GM12878 (cell line): ENCODE results near the gene MRPL27. TPM values are rescaled to one million over a fixed set of nuclear protein-coding genes. Genes with fewer than 3 reads are reported as not detected.

ENCODE experiments used
- ATAC-seq: fragments of 200-7000 bp; cut with Tn5 transposase; 3 replicates; pipeline ENCODE4 v1.9.1; 2020; ENCODE audit warnings: mild to moderate bottlenecking, moderate library complexity
- BruUV-seq: library from RNA; stranded (reverse); fragments of 400-500 nt; replicated peaks from 2 replicates; lab custom pipeline; 2021; lab: Mats Ljungman, UMichigan
- CTCF ChIA-PET: fragments of 300-600 bp; sonication (Branson Sonifier 250); formaldehyde crosslinking; extraction: SDS; loops from one replicate; lab custom pipeline; 2021; ENCODE audit warnings: inconsistent platforms; lab: Yijun Ruan, JAX
- POLR2A ChIA-PET: fragments of 350-600 bp; formaldehyde crosslinking; extraction: SDS; loops from one replicate; lab custom pipeline; 2021; ENCODE audit warnings: inconsistent platforms; lab: Charles Lee
- RAD21 ChIA-PET: fragments of 300-600 bp; sonication (Branson Sonifier 250); formaldehyde crosslinking; loops from one replicate; lab custom pipeline; 2023; ENCODE audit warnings: antibody characterized with exemption; ENCODE audit not compliant: unreplicated experiment; lab: Charles Lee
- SMC1A ChIA-PET: fragments of 300-600 bp; sonication (Branson Sonifier 250); formaldehyde crosslinking; loops from one replicate; lab custom pipeline; 2023; ENCODE audit not compliant: unreplicated experiment, uncharacterized antibody; lab: Charles Lee
- DNase-seq: peaks from one replicate; pipeline ENCODE4 v3.0.0-alpha.2; 2011; ENCODE audit warnings: low read depth, low spot score
- FAIRE-seq: peaks from 3 replicates; lab custom pipeline; 2011; peaks lifted over from hg19 to GRCh38; lab: Jason Lieb, UNC
- H2AFZ ChIP-seq: 2 replicates; pipeline ENCODE4 v1.6.0; 2011; ENCODE audit warnings: low read depth, low read length, control low read depth; ENCODE audit not compliant: control insufficient read depth
- H3K27ac ChIP-seq: 2 replicates; pipeline ENCODE4 v1.5.1; 2011; ENCODE audit warnings: control low read depth; ENCODE audit not compliant: control insufficient read depth, insufficient read depth
- H3K27me3 ChIP-seq, 2 experiments: replicated peaks in 1 of 2; 2 replicates each; pipeline versions ENCODE4 v1.6.0 to v1.6.1; 2011; ENCODE audit warnings: low read length in 1 of 2; ENCODE audit not compliant: control insufficient read depth in 2 of 2, insufficient read depth in 2 of 2
- H3K36me3 ChIP-seq, 2 experiments: 2 replicates each; pipeline ENCODE4 v1.5.1; 2011; ENCODE audit warnings: low read length in 1 of 2; ENCODE audit not compliant: control insufficient read depth in 2 of 2, insufficient read depth in 2 of 2
- H3K4me1 ChIP-seq: 2 replicates; pipeline ENCODE4 v1.6.1; 2011; ENCODE audit warnings: mild to moderate bottlenecking, low read length, moderate library complexity, mixed read lengths; ENCODE audit not compliant: control insufficient read depth, insufficient read depth
- H3K4me2 ChIP-seq: 2 replicates; pipeline ENCODE4 v1.6.0; 2011; ENCODE audit warnings: control low read depth; ENCODE audit not compliant: control insufficient read depth, insufficient read depth
- H3K4me3 ChIP-seq: fragments of 200-600 bp; sonication (generic); 2 replicates; pipeline ENCODE4 v1.5.1; 2016
- H3K79me2 ChIP-seq: 2 replicates; pipeline ENCODE4 v1.6.0; 2011; ENCODE audit warnings: low read length; ENCODE audit not compliant: control insufficient read depth, insufficient read depth
- H3K9ac ChIP-seq: 2 replicates; pipeline ENCODE4 v1.8.0; 2011; ENCODE audit warnings: low read length, control low read depth, mixed read lengths; ENCODE audit not compliant: control insufficient read depth, insufficient read depth
- H3K9me3 ChIP-seq: replicated peaks from 3 replicates; pipeline ENCODE4 v1.5.1; 2011; ENCODE audit warnings: mild to moderate bottlenecking, low read length; ENCODE audit not compliant: control insufficient read depth, insufficient read depth
- H4K20me1 ChIP-seq: 2 replicates; pipeline ENCODE4 v1.6.0; 2011; ENCODE audit not compliant: control insufficient read depth, insufficient read depth
- ASH2L ChIP-seq: fragments of 300-600, 200-600 bp; sonication (generic); IDR thresholded peaks from 2 replicates; pipeline ENCODE4 v1.6.1; 2017; ENCODE audit warnings: low read depth, mild to moderate bottlenecking, borderline replicate concordance
- BMI1 ChIP-seq: fragments of 450-650 bp; IDR thresholded peaks from 2 replicates; pipeline ENCODE4 v1.6.1; 2016; ENCODE audit warnings: mild to moderate bottlenecking, moderate library complexity, borderline replicate concordance
- EED ChIP-seq: sonication (generic); IDR thresholded peaks from 2 replicates; pipeline ENCODE4 v1.6.1; 2016; ENCODE audit warnings: antibody characterized with exemption, low read depth
- GABPA ChIP-seq: IDR thresholded peaks from 2 replicates; pipeline ENCODE4 v1.6.1; 2014; ENCODE audit warnings: antibody characterized with exemption, low read depth, mild to moderate bottlenecking, inconsistent platforms
- KAT2A ChIP-seq: conservative IDR thresholded peaks from 2 replicates; pipeline ENCODE4 v1.6.1; 2011; ENCODE audit warnings: low read depth, low read length; ENCODE audit not compliant: control insufficient read depth
- LARP7 ChIP-seq: fragments of 450-650 bp; IDR thresholded peaks from 2 replicates; pipeline ENCODE4 v1.6.1; 2017; ENCODE audit warnings: mild to moderate bottlenecking
- MEF2A ChIP-seq: IDR thresholded peaks from 2 replicates; pipeline ENCODE4 v1.6.1; 2011; ENCODE audit warnings: low read depth, mild to moderate bottlenecking, low read length, moderate library complexity; ENCODE audit not compliant: insufficient read depth
- NBN ChIP-seq: fragments of 450-650 bp; IDR thresholded peaks from 2 replicates; pipeline ENCODE4 v1.6.1; 2016
- NFXL1 ChIP-seq: fragments of 450-650 bp; IDR thresholded peaks from 2 replicates; pipeline ENCODE4 v1.6.1; 2017; ENCODE audit warnings: antibody characterized with exemption, mild to moderate bottlenecking, borderline replicate concordance
- NRF1 ChIP-seq: conservative IDR thresholded peaks from 2 replicates; pipeline ENCODE4 v1.6.1; 2011; ENCODE audit warnings: mild to moderate bottlenecking, low read depth, low read length, improper control_type of control experiment
- PAX5 ChIP-seq: IDR thresholded peaks from 2 replicates; pipeline ENCODE4 v1.6.1; 2011; ENCODE audit warnings: low read depth, low read length, borderline replicate concordance
- RAD51 ChIP-seq: fragments of 450-650 bp; IDR thresholded peaks from 2 replicates; pipeline ENCODE4 v1.6.1; 2016; ENCODE audit warnings: moderate library complexity, mild to moderate bottlenecking, inconsistent platforms
- RELA ChIP-seq: fragments of 450-650 bp; IDR thresholded peaks from 2 replicates; pipeline ENCODE4 v1.8.0; 2014; ENCODE audit warnings: borderline replicate concordance; ENCODE audit not compliant: partially characterized antibody
- RFX5 ChIP-seq: IDR thresholded peaks from 2 replicates; pipeline ENCODE4 v1.6.1; 2011; ENCODE audit warnings: low read depth, low read length, improper control_type of control experiment
- SIN3A ChIP-seq: IDR thresholded peaks from 2 replicates; pipeline ENCODE4 v1.6.1; 2012; ENCODE audit warnings: low read depth, low read length, improper control_type of control experiment
- SMAD5 ChIP-seq: IDR thresholded peaks from 2 replicates; pipeline ENCODE4 v1.6.1; 2016; ENCODE audit warnings: antibody characterized with exemption, low read depth
- ZNF217 ChIP-seq: fragments of 450-650 bp; IDR thresholded peaks from 2 replicates; pipeline ENCODE4 v1.6.1; 2017; ENCODE audit warnings: antibody characterized with exemption, mild to moderate bottlenecking
- ZNF622 ChIP-seq: fragments of 450-650 bp; IDR thresholded peaks from 2 replicates; pipeline ENCODE4 v1.6.1; 2017; ENCODE audit warnings: mild to moderate bottlenecking, inconsistent platforms
- WGBS: methylation state at CpG from one replicate; pipeline ENCODE4 v1.1.6; 2016; ENCODE audit warnings: low lambda C conversion rate; ENCODE audit not compliant: insufficient replicate concordance, insufficient coverage; ENCODE audit errors: missing lambda C conversion rate; 5-methylcytosine and 5-hydroxymethylcytosine counted together
- in situ Hi-C: fragments of 300-500 bp; cut with MboI; formaldehyde crosslinking; loops from 9 replicates; pipeline ENCODE4 v1.14.3; 2018; ENCODE audit warnings: mixed read lengths
- intact Hi-C: fragments of 100-400 bp; cut with micrococcal nuclease; formaldehyde crosslinking; loops from one replicate; pipeline ENCODE4 v1.14.2; 2022; ENCODE audit not compliant: unreplicated experiment
- polyA plus RNA-seq, 11 experiments: library from polyadenylated mRNA; depleted of rRNA in 4 of 11; unstranded in 6 of 11; stranded (reverse) in 5 of 11; fragments of >200 nt; fragmentation: Nextera tagmentation in 4 of 11; fragmentation: Illumina TruSeq in 1 of 11; extraction: Ambion mirVana in 4 of 11; extraction: Trizol in 1 of 11; gene quantifications; 1 replicate in 1 of 11; 2 replicates in 10 of 11; pipeline versions ENCODE4 v1.2.1 to v1.2.3, GENCODE V29; 2011 to 2016; ENCODE audit warnings: inconsistent platforms in 2 of 11, missing spikeins in 2 of 11, low read depth in 1 of 11
- total RNA-seq, 4 experiments: library from RNA; depleted of rRNA in 3 of 4; stranded (reverse); fragments of >200 nt in 3 of 4; fragmentation: Illumina TruSeq in 1 of 4; extraction: Trizol in 1 of 4; gene quantifications; 2 replicates each; pipeline versions ENCODE4 v1.2.1 to v1.2.3, GENCODE V29; 2013 to 2021
- TF ChIP-seq, protein P1 (sequence below): fragments of 450-650 bp; IDR thresholded peaks from 2 replicates; pipeline ENCODE4 v1.6.1; 2017; ENCODE audit warnings: mild to moderate bottlenecking

Gene MRPL27
- total and polyA plus RNA-seq, 10 of the 15 experiments (the other 5 are each of a cell fraction or from before 2014, with no cell fraction given): 83.0 to 390 (median 131) TPM

GRCh38 chr17:50412188-50412732 is 39.3 kb upstream of the MRPL27 start:
- in situ Hi-C loops (loop anchor here (5.0 kb wide), 1 partner anchor 50 kb away; no protein-coding TSS in a partner anchor), intact Hi-C loops (no loop called here)
- Histone ChIP-seq H3K4me1 (no peaks in the 10 kb centered on the region), H2AFZ (no peak overlapping the region), H3K9me3 (no peaks in the 10 kb centered on the region; the same call in 2 of the 3 replicates), H3K4me3 (no peak overlapping the region), H3K27me3 (no peaks in the 10 kb centered on the region), H3K4me2 (no peak overlapping the region), H3K36me3 (no peaks in the 10 kb centered on the region), H3K79me2 (no peaks in the 10 kb centered on the region), H3K9ac (no peak overlapping the region), H3K27ac (no peak overlapping the region), H4K20me1 (no peaks in the 10 kb centered on the region)
- POLR2A ChIA-PET: no interaction called here
- no peak for FAIRE-seq
- no TSS peak for BruUV-seq
- 50% methylated on average over 4 of the region's 4 CpGs for WGBS
- RAD21 ChIA-PET: interaction anchor here (0.8 to 1.2 kb wide), 2 partner anchors 10 to 14 kb away, joined by 3 read pairs; no protein-coding TSS in a partner anchor
- SMC1A ChIA-PET: interaction anchor here (0.6 to 1.3 kb wide), 2 partner anchors 10 to 14 kb away, joined by 4 read pairs; no protein-coding TSS in a partner anchor
- TF ChIP-seq KAT2A (no peak), RELA (no peak), NFXL1 (no peak), BMI1 (no peak), SIN3A (no peak)
- DNase-seq: no peak
- ATAC-seq: no peak
- CTCF ChIA-PET: interaction anchor here (0.9 to 1.3 kb wide), 3 partner anchors 15 to 142 kb away, joined by 3 to 6 read pairs (median 3); partner anchors contain the start of gene LRRC59

DNA sequence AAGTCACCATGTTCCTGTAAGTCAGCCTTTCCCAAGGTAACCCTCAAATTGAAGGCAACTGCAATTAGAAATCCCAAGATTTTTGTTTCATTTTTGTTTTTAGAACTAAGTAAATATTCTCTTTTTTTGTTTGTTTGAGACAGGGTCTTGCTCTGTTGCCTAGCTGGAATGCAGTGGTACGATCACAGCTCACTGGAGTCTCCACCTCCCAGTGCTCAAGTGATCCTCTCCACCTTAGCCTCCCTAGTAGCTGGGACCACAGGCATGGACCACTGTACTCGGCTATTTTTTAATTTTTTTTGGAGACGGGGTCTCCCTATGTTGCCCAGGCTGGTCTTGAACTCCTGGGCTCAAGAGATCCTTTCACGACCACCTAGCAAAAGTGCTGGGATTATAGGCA is 34.9 kb upstream of the MRPL27 start:
- Histone ChIP-seq H4K20me1 (no peaks in the 10 kb centered on the region), H3K79me2 (no peaks in the 10 kb centered on the region), H3K9me3 (no peaks in the 10 kb centered on the region; the same call in 2 of the 3 replicates), H3K9ac (no peak overlapping the region), H3K4me1 (no peaks in the 10 kb centered on the region), H2AFZ (no peak overlapping the region), H3K36me3 (no peaks in the 10 kb centered on the region), H3K4me2 (no peak overlapping the region), H3K4me3 (no peak overlapping the region), H3K27me3 (no peaks in the 10 kb centered on the region), H3K27ac (no peak overlapping the region)
- SMC1A ChIA-PET: no interaction called here
- BruUV-seq: no TSS peak
- ATAC-seq (no peak), FAIRE-seq (no peak), DNase-seq (no peak)
- WGBS: 21% methylated on average over 4 of the region's 4 CpGs
- RAD21 ChIA-PET: no interaction called here
- CTCF ChIA-PET: interaction anchor here (5.5 kb wide), 1 partner anchor 11 kb away, joined by 43 read pairs; the partner anchor contains the start of gene LRRC59
- POLR2A ChIA-PET: no interaction called here
- in situ Hi-C loops (no loop called here), intact Hi-C loops (no loop called here)
- no peak for TF ChIP-seq SMAD5
- TF ChIP-seq PAX5: no peak
- TF ChIP-seq, protein P1, sequence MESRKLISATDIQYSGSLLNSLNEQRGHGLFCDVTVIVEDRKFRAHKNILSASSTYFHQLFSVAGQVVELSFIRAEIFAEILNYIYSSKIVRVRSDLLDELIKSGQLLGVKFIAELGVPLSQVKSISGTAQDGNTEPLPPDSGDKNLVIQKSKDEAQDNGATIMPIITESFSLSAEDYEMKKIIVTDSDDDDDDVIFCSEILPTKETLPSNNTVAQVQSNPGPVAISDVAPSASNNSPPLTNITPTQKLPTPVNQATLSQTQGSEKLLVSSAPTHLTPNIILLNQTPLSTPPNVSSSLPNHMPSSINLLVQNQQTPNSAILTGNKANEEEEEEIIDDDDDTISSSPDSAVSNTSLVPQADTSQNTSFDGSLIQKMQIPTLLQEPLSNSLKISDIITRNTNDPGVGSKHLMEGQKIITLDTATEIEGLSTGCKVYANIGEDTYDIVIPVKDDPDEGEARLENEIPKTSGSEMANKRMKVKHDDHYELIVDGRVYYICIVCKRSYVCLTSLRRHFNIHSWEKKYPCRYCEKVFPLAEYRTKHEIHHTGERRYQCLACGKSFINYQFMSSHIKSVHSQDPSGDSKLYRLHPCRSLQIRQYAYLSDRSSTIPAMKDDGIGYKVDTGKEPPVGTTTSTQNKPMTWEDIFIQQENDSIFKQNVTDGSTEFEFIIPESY: no peak
- TF ChIP-seq GABPA: no peak
- no peak for TF ChIP-seq ZNF217
- no peak for TF ChIP-seq ASH2L
- TF ChIP-seq LARP7: no peak
- TF ChIP-seq EED: no peak
- no peak for TF ChIP-seq ZNF622
- TF ChIP-seq NBN: no peak
- no peak for TF ChIP-seq RAD51
- TF ChIP-seq MEF2A: no peak
- TF ChIP-seq NFXL1: no peak
- no peak for TF ChIP-seq NRF1
- TF ChIP-seq RFX5: no peak
